ENCODE results near the gene RFC4.
A peak's percentile ranks its signal among the peaks of the same experiment; 100 is the strongest.

RFC4 gene

DNA sequence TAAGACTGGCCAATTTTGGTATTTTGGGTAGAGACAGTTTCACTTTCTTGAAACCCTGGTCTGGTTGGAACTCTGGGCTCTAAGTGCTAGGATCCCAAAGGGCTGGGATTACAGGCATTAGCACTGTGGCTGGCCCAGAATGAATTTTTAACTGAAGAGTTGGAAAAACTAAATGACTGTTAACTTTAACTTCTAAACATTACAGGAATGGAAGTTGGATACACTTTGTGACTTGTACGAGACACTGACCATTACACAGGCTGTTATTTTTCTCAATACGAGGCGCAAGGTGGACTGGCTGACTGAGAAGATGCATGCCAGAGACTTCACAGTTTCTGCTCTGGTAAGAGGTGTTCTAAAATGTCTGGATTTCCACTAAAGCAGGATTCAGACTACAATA lies 19.4 kb downstream of the RFC4 start:
- Histone ChIP-seq H3K4me1 (ENCODE audit: control insufficient read depth, insufficient read depth, low read length, unreplicated experiment) (peaks cover 21% of the 10 kb centered on the region), H2AFZ (ENCODE audit: low read length, unreplicated experiment) (no peak overlapping the region), H3K4me3 (ENCODE audit: low read depth, low read length) (peak overlapping the region; percentile 97), H3K36me3 (ENCODE audit: insufficient read depth, low read length) (peaks cover 66% of the 10 kb centered on the region), H3K79me2 (ENCODE audit: control insufficient read depth, insufficient read depth, low read length, unreplicated experiment) (peaks cover 64% of the 10 kb centered on the region), H3K27ac (ENCODE audit: low read depth, low read length) (peak overlapping the region; percentile 92), H3K27me3 (ENCODE audit: insufficient read depth, low read length) (no peaks in the 10 kb centered on the region)

DNA sequence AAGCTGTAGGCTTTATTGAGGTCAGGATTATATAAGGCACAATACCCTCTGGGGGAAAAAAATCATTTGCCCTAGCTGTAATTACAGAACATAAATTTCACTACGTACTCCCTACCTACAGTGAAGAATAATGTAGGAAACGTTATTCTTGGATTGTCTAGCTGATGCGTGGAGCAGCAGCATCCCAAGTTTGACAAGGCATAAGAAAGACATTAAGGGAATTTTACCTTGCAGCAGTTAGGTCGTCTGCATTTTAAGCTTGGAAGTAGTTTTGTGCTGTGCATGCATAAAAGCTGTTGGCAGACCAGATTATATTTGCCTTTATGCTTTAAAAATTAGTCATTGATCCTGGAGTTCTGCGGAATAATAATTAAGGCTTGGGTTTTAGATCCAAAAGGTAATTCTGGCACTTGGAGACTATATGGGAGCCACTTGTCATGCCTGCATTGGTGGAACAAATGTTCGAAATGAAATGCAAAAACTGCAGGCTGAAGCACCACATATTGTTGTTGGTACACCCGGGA lies 20.7 kb downstream of the RFC4 start:
- Histone ChIP-seq H3K27ac (ENCODE audit: low read depth, low read length) (peak overlapping the region; percentile 92), H3K36me3 (ENCODE audit: insufficient read depth, low read length) (peaks cover 62% of the 10 kb centered on the region), H2AFZ (ENCODE audit: low read length, unreplicated experiment) (no peak overlapping the region), H3K4me3 (ENCODE audit: low read depth, low read length) (peak overlapping the region; percentile 97), H3K27me3 (ENCODE audit: insufficient read depth, low read length) (no peaks in the 10 kb centered on the region), H3K79me2 (ENCODE audit: control insufficient read depth, insufficient read depth, low read length, unreplicated experiment) (peaks cover 67% of the 10 kb centered on the region), H3K4me1 (ENCODE audit: control insufficient read depth, insufficient read depth, low read length, unreplicated experiment) (peaks cover 26% of the 10 kb centered on the region)

DNA sequence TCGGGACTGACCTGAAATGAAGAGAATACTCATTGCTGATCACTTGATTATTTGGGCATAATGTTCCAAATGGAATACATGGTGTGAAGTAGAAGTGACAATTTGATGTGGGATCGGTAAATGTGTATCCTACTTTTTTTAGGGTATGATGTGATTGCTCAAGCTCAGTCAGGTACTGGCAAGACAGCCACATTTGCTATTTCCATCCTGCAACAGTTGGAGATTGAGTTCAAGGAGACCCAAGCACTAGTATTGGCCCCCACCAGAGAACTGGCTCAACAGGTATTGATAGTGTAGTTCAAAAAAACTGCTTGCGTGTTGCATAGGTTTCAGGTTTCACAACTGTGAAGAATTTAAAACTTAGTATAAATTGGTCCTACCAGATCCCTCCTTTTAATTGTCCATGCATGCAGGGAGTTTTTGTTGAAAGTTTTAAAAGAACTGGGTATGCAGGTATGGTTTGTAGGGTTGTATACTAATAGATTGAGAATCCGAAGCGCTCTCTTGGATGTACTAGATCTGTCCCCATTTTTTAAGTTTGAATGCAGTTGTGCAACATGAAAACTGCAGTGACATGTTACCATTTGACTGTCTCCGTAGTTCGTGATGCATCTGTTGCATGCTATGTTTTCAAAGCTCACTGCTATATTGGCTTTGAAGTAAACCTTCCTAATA lies 21.3 kb downstream of the RFC4 start:
- Histone ChIP-seq H3K79me2 (ENCODE audit: control insufficient read depth, insufficient read depth, low read length, unreplicated experiment) (peaks cover 67% of the 10 kb centered on the region), H3K4me3 (ENCODE audit: low read depth, low read length) (peak overlapping the region; percentile 97), H3K27me3 (ENCODE audit: insufficient read depth, low read length) (no peaks in the 10 kb centered on the region), H3K27ac (ENCODE audit: low read depth, low read length) (peak overlapping the region; percentile 92), H3K36me3 (ENCODE audit: insufficient read depth, low read length) (peaks cover 61% of the 10 kb centered on the region), H3K4me1 (ENCODE audit: control insufficient read depth, insufficient read depth, low read length, unreplicated experiment) (peaks cover 26% of the 10 kb centered on the region), H2AFZ (ENCODE audit: low read length, unreplicated experiment) (no peak overlapping the region)

DNA sequence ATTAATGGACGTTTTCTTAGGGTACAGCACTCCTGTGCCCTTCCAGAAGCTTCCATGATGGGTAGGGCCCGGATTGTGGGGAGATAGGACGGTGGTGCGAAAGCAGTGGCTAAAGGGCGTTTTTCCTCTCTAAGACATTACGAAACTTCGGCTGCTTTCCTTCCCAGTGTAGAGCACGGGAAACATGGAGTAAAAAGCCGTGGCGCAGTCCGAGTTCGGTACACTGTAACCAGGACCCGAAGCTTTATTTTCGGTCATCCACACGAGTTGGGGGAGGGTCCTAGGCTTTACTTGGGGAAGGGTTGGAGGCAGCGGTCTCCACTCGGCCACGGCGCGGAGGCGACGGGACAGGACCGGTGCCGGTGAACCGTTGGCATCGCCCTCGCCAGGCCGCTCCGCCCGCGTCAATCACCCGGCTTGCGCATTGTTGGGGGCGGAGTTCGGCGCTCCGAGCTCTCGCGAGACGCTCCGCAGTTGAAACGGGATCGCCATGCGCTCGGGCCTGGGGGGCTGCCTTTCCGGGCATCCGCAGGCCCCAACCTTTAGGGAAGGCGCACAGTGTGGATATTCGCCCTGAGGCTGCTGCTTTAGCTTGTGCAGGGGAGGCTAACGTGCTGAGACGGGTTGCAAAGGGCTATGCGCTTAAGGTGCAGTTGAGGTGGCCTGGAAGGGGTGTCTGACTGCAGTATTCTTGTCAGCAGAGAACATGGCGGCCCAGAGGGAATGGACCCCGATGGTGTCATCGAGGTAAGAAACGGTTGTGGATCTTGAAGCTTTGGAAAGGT lies 22.4 kb downstream of the RFC4 start:
- peaks cover 67% of the 10 kb centered on the region for H3K79me2 ChIP-seq (ENCODE audit: control insufficient read depth, insufficient read depth, low read length, unreplicated experiment)
- no peak overlapping the region for H2AFZ ChIP-seq (ENCODE audit: low read length, unreplicated experiment)
- peaks cover 54% of the 10 kb centered on the region for H3K36me3 ChIP-seq (ENCODE audit: insufficient read depth, low read length)
- peak overlapping the region; percentile 92 for H3K27ac ChIP-seq (ENCODE audit: low read depth, low read length)
- peaks cover 26% of the 10 kb centered on the region for H3K4me1 ChIP-seq (ENCODE audit: control insufficient read depth, insufficient read depth, low read length, unreplicated experiment)
- H3K4me3 ChIP-seq (ENCODE audit: low read depth, low read length) = peak overlapping the region; percentile 97
- no peaks in the 10 kb centered on the region for H3K27me3 ChIP-seq (ENCODE audit: insufficient read depth, low read length)

DNA sequence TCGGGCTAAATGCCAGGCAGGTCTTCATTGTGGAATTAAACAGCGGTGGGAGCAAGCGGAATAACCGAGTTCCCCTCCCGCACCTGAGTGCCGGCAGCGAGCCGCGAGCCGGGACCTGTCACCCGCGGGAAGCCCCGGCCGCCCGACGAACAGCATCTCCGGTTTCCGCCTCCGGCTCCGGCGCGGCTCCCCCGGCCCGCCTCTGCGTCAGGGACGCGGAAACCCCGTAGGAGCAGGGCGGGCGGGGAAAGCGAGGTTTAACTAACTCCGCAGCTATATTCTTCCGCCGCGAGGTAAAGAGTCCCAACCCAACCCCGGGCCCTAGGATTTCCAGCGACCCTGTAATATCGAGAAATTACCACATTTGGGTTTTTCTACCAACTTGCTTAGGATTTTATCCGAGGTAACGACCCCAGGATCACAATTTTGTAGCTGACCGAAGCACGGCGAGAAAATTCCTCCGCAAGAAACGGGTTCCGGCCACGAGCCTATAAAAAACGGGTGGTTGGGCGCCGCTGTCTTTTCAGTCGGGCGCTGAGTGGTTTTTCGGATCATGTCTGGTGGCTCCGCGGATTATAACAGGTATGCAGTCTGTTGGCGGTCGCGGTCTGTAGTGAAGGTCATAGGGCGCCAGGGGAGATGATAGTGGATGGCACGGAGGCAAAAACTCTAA lies 23.1 kb downstream of the RFC4 start, which contains the start of gene EIF4A2:
TSS of gene EIF4A2 (plus strand) at position 520 of the 673 bp plus-strand sequence. CDS start at position 554, 34 bp downstream.
- H3K4me1 ChIP-seq (ENCODE audit: control insufficient read depth, insufficient read depth, low read length, unreplicated experiment) = peaks cover 25% of the 10 kb centered on the region
- peak within 1 kb of the TSS; percentile 92 for H3K27ac ChIP-seq (ENCODE audit: low read depth, low read length)
- peak within 1 kb of the TSS; percentile 97 for H2AFZ ChIP-seq (ENCODE audit: low read length, unreplicated experiment)
- peak within 1 kb of the TSS; percentile 97 for H3K4me3 ChIP-seq (ENCODE audit: low read depth, low read length)
- H3K79me2 ChIP-seq (ENCODE audit: control insufficient read depth, insufficient read depth, low read length, unreplicated experiment) = peaks cover 59% of the 10 kb centered on the region
- peaks cover 47% of the 10 kb centered on the region for H3K36me3 ChIP-seq (ENCODE audit: insufficient read depth, low read length)
- H3K27me3 ChIP-seq (ENCODE audit: insufficient read depth, low read length) = no peaks in the 10 kb centered on the region

DNA sequence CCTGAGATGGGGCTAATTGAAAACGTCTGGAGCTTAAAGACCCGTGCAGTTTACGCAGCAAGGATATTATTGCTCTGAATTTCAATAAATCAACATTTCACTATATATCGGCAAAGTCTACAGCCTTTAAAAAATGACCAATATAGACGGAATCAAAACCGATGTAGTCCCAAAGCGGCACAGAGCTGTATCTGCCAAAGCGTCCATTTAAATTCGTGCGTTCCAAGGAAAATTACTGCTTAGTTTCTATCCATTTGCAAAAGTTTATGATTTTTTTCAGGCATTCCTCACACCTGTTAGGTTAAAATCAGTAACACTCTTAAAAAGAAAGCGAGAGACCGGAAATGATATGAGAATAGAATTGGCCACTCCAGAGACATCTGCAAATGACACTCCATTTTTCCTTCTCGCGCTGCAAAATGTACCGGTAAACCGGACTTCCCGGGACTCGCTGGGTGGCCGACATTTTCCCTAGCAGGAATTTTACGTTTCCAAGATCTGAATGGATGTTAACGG lies 23.7 kb downstream of the RFC4 start:
- Histone ChIP-seq H3K27ac (ENCODE audit: low read depth, low read length) (peak overlapping the region; percentile 92), H2AFZ (ENCODE audit: low read length, unreplicated experiment) (peak overlapping the region; percentile 97), H3K4me3 (ENCODE audit: low read depth, low read length) (peak overlapping the region; percentile 97), H3K79me2 (ENCODE audit: control insufficient read depth, insufficient read depth, low read length, unreplicated experiment) (peaks cover 54% of the 10 kb centered on the region), H3K4me1 (ENCODE audit: control insufficient read depth, insufficient read depth, low read length, unreplicated experiment) (peaks cover 20% of the 10 kb centered on the region), H3K27me3 (ENCODE audit: insufficient read depth, low read length) (no peaks in the 10 kb centered on the region), H3K36me3 (ENCODE audit: insufficient read depth, low read length) (peaks cover 41% of the 10 kb centered on the region)

DNA sequence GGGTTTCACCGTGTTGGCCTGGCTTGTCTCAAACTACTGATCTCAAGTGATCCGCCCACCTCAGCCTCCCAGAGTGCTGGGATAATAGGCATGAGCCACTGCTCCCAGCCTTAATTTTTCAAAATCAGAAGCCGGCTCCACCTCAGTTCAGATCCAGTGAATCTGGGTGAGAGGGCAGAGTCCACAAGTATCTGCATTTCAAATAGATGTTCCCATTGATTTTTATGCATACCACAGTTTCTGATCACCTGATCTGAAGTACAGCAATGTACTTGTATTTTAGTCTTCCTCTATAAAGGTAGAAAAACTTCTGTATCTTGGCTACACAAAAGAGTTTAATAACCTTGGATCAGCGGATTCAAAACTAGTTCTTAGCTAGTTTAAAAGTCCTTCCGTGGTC lies 27.1 kb downstream of the RFC4 start:
- no peaks in the 10 kb centered on the region for H3K27me3 ChIP-seq (ENCODE audit: insufficient read depth, low read length)
- H3K4me3 ChIP-seq (ENCODE audit: low read depth, low read length) = no peak overlapping the region
- H3K27ac ChIP-seq (ENCODE audit: low read depth, low read length) = no peak overlapping the region
- no peak overlapping the region for H2AFZ ChIP-seq (ENCODE audit: low read length, unreplicated experiment)
- peaks cover 6% of the 10 kb centered on the region for H3K4me1 ChIP-seq (ENCODE audit: control insufficient read depth, insufficient read depth, low read length, unreplicated experiment)
- H3K79me2 ChIP-seq (ENCODE audit: control insufficient read depth, insufficient read depth, low read length, unreplicated experiment) = peaks cover 20% of the 10 kb centered on the region
- H3K36me3 ChIP-seq (ENCODE audit: insufficient read depth, low read length) = peaks cover 7% of the 10 kb centered on the region; the same call in 1 of the 2 replicates

DNA sequence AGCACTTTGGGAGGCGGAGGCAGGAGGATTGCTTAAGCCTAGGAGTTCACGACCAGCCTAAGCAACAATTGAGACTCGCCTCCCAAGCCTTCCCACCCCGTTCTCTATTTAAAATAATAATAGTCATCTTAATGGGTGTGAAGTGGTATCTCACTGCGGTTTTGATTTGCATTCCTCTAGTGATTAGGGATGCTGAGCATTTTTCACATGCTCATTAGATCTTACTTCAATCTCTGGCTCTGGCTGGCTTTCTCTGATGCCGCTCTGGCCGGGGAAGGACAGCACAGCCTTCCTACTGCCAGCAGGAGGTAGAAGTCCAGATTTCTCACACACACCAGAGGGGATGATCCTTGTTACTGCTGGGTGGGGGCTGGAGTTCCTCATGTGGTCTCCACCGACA lies 30.3 kb downstream of the RFC4 start:
- no peak overlapping the region for H2AFZ ChIP-seq (ENCODE audit: low read length, unreplicated experiment)
- no peak overlapping the region for H3K27ac ChIP-seq (ENCODE audit: low read depth, low read length)
- H3K36me3 ChIP-seq (ENCODE audit: insufficient read depth, low read length) = no peaks in the 10 kb centered on the region
- no peaks in the 10 kb centered on the region for H3K79me2 ChIP-seq (ENCODE audit: control insufficient read depth, insufficient read depth, low read length, unreplicated experiment)
- H3K4me1 ChIP-seq (ENCODE audit: control insufficient read depth, insufficient read depth, low read length, unreplicated experiment) = peaks cover 3% of the 10 kb centered on the region
- H3K27me3 ChIP-seq (ENCODE audit: insufficient read depth, low read length) = no peaks in the 10 kb centered on the region
- H3K4me3 ChIP-seq (ENCODE audit: low read depth, low read length) = no peak overlapping the region

DNA sequence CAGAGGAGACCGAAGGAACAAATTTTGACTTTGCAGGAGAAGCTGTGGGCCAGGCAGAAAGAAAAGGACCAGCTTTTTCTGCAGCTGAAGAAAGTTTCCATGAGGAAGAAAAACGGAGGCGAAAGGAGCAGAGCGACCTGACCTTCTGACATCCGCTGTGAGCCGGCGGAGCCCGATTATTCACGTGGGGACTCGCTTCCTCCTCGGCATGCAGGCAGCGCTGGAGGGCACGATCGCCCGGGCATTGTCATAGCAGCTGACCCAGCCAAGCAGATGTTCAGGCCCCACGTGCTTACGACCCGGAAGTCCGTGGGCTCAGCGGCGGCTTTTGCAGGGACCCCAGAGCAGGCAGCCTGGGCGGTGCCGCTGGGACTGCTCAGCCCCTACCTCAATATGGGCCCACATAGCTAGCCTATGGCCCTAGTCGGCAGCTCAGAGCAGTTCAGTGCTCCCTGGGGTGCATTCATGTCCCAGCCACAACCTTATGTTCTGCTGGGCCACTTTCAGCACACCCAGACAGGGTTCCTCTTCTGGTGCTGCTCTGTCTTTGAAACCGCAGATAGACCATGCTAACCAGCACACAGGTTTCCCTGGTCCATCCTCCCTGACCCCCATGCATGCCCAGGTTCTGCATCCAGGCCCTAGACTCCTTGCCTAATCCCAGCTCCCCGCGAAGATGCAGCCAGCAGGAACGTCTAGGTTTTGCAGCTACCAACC lies 33.4 kb downstream of the RFC4 start:
- no peak overlapping the region for H3K27ac ChIP-seq (ENCODE audit: low read depth, low read length)
- H3K79me2 ChIP-seq (ENCODE audit: control insufficient read depth, insufficient read depth, low read length, unreplicated experiment) = no peaks in the 10 kb centered on the region
- peaks cover 3% of the 10 kb centered on the region for H3K4me1 ChIP-seq (ENCODE audit: control insufficient read depth, insufficient read depth, low read length, unreplicated experiment)
- H3K4me3 ChIP-seq (ENCODE audit: low read depth, low read length) = peak overlapping the region; percentile 79
- H2AFZ ChIP-seq (ENCODE audit: low read length, unreplicated experiment) = peak overlapping the region; percentile 95
- no peaks in the 10 kb centered on the region for H3K27me3 ChIP-seq (ENCODE audit: insufficient read depth, low read length)
- H3K36me3 ChIP-seq (ENCODE audit: insufficient read depth, low read length) = no peaks in the 10 kb centered on the region

DNA sequence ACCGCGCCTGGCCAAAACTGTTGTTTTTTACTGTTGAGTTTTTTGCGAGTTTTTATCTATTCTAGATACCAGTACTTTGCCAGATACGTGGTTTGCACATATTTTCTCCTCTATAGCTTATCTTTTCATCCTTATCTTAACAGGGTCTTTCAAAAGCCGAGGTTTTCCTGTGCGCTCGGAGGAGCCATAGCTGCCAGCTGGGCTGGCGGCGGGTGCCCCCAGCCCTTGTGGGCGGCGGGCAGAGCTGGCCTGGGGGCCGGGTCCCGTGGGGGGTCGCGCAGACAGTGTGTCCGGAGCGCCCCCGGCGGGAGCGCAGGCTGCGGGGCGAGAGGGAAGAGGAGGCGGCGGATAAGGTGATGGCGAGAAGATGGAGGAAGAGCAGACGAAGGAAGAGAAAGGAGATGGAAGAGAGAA lies 34.0 kb downstream of the RFC4 start:
- H3K27ac ChIP-seq (ENCODE audit: low read depth, low read length) = no peak overlapping the region
- peaks cover 3% of the 10 kb centered on the region for H3K4me1 ChIP-seq (ENCODE audit: control insufficient read depth, insufficient read depth, low read length, unreplicated experiment)
- peak overlapping the region; percentile 95 for H2AFZ ChIP-seq (ENCODE audit: low read length, unreplicated experiment)
- no peaks in the 10 kb centered on the region for H3K79me2 ChIP-seq (ENCODE audit: control insufficient read depth, insufficient read depth, low read length, unreplicated experiment)
- no peaks in the 10 kb centered on the region for H3K27me3 ChIP-seq (ENCODE audit: insufficient read depth, low read length)
- no peaks in the 10 kb centered on the region for H3K36me3 ChIP-seq (ENCODE audit: insufficient read depth, low read length)
- H3K4me3 ChIP-seq (ENCODE audit: low read depth, low read length) = peak overlapping the region; percentile 79
